NCI-H510A (cell line): ENCODE measurements around the gene CYP2D6.
"Not testable (repeated sequence)": the region's sequence is repeated elsewhere in the genome, so short reads cannot be mapped to it uniquely, and the experiment has no call there.

Experiments
- DNase-seq: peaks from one replicate; lab custom pipeline; 2025; lab: John Stamatoyannopoulos, UW

CYP2D6 gene

DNA sequence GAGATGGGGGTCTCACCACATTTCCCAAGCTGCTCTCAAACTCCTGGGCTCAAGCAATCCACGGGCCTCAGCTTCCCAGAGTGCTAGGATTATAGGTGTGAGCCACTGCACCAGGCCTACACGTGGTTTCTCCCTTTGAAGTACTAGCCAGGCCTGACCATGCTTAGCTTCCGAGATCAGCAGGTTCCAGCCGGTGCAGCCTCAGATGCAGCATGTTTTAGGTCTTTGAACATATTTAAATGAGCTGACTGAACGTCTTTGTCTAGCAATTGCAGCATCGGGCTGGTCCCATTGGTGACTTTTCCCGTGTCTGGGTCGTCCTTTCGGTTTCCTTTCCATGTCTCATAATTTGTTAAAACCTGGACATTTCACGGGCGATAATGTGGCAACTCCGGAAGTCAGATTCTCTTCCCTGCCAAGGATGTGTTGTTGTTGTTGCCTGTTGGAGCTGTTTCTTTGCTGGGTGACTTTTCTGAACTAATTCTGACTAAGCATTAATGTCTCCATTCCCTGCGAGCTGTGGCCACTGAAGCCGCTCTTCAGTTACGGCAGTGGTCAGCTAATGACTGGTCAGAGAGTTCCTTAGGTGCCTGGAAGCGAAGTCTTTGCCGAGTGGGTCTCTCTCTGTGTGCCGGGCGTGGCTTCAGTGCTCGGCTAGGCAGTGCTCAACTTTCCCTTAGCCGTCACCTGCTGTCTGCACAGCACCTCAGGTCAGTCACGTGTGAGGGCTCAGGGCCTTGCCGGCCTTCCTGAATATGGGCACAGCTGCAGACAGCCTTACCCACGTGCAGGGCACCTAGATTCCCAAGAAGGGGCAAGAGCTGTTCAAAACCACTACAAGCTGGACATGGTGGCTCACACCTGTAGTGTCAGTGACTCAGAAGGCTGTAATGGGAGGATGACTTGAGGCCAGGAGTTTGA, 3.8 kb upstream of the CYP2D6 start:
- no peak for DNase-seq

GRCh38 chr22:42132457-42132856, 1.8 kb upstream of the CYP2D6 start:
- DNase-seq = no peak

DNA sequence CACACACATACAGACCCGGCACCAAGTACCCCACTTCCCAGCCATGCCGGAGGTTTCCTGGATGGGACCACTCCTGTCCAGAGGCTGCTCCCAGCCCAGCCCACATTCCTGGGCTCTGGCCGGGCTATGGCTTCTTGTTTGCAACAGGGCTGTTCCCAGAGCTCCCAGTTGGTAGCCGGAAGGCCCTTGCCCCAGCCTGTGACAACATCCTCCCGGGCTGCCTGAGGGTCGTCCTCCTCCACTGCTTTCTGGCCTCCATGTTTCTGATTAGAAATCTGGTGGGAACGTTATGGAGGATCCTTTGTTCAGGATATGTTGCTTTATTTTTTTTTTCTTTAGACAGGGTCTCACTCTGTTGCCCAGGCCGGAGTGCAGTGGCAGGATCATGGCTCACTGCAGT, 952 bp upstream of the CYP2D6 start:
- no peak for DNase-seq

- DNase-seq = not testable (repeated sequence)
Measured at GRCh38 chr22:42130182-42130581, 428 bp downstream of the CYP2D6 start.

GRCh38 chr22:42128776-42129694, 1.6 kb downstream of the CYP2D6 start:
- DNase-seq = not testable (repeated sequence)

- DNase-seq = not testable (repeated sequence)
Measured at GRCh38 chr22:42128007-42128406, 2.6 kb downstream of the CYP2D6 start.

GRCh38 chr22:42127606-42128005, 3.0 kb downstream of the CYP2D6 start:
- no peak for DNase-seq

DNA sequence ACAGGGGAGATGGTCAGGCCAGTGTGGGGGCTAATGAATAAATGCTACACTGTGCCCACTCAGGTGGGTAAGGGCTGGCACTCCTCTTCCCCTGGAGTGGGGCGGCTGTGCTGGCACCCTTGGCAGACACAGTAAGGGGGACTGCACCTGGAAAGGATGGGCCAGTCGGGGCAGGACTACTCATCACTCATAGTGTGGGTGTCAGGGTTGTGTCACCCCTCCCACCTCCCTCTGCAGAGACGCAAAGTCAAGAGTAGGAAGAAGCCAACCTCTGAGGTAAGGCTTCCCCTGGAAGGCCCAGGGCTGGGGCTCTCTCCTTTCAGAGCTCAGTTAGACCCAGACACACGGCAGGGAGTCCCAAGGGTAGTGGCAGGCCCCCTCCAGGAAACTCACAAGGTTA, 7.1 kb downstream of the CYP2D6 start:
- not testable (repeated sequence) for DNase-seq

DNA sequence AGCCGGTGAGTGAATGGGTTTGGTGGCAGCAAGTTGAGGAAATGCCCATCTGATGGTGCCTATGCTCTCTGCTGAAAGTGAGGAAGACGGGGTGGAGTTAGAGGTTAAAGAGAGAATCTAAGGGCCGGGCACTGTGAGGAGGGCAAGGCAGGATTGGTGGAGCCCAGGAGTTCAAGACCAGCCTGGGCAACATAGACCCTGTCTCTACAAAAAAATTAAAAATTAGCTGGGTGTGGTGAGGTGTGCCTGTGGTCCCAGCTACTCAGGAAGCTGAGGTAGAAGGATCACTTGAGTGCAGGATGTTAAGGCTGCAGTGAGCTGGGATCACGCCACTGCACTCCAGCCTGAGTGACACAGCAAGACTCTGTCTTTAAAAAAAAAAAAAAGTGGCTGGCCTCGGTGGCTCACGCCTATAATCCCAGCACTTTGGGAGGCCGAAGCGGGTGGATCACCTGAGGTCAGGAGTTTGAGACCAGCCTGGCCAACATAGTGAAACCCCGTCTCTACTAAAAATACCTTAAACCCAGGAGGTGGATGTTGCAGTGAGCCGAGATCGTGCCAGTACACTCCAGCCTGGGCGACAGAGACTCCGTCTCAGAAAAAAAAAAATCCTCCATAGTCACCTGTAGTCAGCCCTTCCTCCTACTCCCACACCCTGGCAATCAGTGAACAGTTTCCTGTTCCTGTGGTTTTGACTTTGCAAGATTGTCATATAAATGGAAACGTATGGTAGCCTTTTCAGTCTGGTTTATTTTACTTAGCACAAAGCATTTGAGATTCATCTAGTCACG, 10.2 kb downstream of the CYP2D6 start:
- not testable (repeated sequence) for DNase-seq

DNA sequence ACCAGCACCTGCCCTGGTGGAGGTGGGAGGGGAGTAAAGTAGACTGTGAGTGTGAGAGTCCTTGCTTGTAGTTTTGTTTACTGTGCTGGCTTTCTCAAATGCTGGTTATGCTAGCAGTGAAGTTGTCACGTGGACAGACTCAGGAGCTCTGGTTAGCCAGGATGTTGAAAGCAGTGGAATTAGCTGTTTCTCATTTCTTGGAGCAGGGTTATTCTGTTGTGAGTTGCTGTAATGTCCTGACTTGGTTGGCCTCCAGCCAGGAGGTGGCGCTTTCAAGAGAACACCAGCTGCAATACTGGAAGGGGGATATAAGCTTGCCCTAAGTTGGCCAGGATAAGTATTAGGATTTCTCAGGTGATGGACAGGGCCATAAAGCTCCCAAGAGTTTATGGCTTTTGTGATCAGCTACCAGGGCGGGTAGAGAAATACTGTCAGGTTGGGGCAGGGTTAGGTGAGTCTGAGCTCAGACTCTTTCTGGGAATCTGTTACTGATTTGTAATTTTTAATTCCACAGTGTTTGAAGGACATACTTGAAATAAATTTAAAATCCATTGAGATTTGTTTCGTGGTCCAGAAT, 13.7 kb downstream of the CYP2D6 start:
- no peak for DNase-seq

DNA sequence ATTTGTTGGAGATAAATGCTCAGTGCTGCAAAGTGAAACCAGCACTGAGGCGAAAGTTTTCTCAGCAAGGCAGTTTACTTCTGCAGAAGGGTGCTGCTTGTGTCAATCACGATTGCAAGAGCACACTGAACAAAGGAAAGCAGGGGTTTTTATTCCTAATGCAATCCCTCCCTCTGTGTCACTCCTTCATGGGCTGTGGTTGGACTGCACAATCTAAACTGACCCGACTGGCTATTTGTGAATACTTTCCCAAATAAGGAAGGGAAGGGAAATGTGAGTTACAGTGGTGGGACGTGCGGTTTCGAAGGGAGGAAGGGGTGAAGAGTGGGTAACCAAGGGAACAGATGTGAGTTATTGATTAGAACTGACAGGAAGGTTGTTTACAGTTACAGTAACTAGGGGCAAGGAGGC, 15.2 kb downstream of the CYP2D6 start:
- DNase-seq = not testable (repeated sequence)

DNA sequence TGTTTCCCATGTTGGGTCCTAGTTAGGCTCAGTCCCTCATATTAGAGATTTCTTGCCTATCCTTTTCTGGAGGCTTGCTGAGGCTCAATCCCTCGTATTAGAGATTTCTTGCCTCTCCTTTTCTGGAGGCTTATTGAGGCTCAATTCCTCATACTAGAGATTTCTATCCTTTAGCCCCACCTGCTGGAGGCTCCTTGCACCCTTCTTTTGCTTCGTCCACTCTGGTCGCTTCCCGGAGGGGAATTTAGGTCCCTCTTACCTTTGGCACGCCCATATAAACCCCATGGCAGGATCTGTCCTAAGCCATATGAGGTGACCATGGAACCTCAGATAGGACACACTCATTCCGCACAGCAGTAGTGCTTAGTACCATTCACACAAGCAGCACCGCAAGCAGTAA, 15.9 kb downstream of the CYP2D6 start:
- DNase-seq = no peak

DNA sequence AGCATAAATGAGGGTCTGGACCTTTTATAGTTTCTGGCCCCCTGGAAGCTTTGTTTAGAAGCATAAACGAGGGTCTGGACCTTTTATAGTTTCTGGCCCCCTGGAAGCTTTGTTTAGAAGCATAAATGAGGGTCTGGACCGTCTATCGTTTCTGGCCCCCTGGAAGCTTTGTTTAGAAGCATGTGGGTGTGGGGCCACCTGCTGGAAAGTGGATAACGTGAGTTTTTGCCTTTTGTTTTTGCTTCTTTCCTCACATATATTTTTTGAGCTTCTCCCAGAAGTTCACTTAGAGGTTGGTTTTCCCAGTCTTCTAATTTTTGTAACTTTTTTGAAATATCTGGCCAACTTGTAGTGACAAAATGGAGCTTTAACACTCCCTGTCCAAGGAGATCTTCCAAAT, 17.8 kb downstream of the CYP2D6 start:
- DNase-seq = not testable (repeated sequence)

- DNase-seq = no peak
Measured at GRCh38 chr22:42111798-42112197, 18.8 kb downstream of the CYP2D6 start.

DNA sequence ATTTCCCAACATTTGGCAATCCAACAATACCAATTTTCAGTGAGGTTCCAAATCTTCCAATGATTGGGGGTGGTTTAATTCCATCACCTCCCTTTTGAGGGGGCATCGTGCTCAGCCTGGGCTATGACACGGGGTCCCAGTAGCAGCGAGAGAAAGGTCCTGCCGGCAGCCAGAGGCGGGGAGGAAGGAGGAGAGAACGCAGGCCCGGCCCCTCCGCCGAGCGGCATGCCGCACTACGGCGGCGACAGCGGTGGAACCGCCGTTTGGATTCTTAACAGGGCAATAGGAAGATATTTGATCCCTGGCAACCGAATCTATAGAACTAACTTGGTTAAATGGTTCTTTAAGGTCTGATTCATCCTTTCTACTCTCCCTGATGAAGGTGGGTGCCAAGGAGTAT, 21.8 kb downstream of the CYP2D6 start:
- no peak for DNase-seq

DNA sequence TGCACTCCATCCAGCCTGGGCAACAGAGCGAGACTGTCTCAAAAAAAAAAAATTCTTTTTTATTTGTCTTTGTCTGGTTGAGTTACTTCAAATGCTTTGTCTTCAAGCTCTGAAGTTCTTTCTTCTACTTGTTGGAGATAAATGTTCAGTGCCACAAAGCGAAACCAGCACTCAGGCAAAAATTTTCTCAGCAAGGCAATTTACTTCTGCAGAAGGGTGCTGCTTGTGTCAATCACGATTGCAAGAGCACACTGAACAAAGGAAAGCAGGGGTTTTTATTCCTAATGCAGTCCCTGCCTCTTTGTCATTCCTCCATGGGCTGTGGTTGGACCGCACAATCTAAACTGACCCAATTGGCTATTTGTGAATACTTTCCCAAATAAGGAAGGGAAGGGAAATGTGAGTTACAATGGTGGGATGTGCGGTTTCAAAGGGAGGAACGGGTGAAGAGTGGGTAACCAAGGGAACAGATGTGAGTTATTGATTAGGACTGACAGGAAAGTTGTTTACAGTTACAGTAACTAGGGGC, 26.2 kb downstream of the CYP2D6 start:
- not testable (repeated sequence) for DNase-seq

- DNase-seq = no peak
Measured at GRCh38 chr22:42101199-42101598, 29.4 kb downstream of the CYP2D6 start.

DNA sequence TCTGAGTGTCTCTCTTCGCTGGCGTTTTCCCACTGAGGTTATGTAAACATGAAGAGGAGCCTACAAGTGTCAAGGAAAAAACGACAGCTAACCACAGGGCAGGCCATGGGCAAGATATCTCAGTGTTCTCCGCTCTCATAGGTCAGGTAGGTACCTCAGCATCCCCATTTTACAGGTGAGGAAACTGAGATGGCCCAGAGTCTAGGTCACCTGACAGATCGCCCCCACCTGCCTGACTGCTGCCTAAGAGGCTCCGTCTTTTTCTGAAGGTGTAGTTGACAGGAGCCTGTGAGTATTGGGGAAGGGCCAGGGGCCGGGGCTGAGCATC, 39.2 kb downstream of the CYP2D6 start:
- DNase-seq = no peak

DNA sequence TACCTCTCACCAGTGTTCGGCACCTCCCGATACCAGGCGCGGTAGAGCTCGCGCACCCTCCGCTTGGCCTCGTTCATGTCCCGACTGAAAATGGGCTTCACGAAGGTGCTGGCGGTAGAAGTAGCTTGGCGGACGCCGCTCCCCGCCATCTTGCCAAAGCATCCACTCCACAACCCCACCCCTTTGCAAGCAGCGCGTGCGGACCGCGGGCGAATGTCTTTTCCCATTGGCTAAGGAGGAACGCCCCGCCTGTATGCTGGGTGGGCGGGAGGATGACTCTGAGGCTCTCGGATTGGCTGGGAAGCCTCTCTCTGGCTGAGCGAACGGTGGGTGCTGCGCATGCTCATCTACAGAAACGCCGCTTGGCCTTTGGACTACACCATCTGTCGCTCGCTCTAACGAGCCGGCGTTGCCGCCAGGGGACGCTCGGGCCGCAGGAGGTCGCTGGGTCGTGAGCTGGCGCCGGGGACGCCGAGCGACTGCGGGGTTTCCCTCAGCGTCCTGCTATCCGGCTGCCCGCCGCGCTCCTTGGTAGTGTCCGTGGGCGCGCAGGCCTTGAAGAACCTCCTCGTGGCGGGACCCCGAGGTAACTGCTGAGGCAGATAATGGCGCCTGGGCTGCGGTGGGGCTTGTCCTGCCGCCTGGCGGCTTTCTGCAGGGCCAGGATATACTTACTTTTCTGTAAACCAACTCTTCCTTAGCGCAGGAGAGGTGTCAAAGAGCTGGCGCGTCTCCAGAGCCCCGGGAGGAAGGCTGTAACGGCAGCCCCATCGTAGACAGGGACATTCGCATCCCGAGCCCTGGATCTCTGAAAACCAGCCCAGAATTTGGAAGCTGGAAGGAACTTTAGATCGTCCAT, 39.8 kb downstream of the CYP2D6 start, which contains the start of gene NDUFA6:
NDUFA6 (minus strand) TSS at position 177 of the 859 bp plus-strand sequence; CDS start at position 149, 28 bp downstream.
- DNase-seq = peak; percentile 93

- DNase-seq = no peak
Measured at GRCh38 chr22:42086051-42086450, 44.6 kb downstream of the CYP2D6 start.
